UCSD-AML1 (cell line): ENCODE results near the gene GSC.

Experiments used
- DNase-seq: peaks from one replicate; lab custom pipeline; 2025; ENCODE audit not compliant: unreplicated experiment; lab: John Stamatoyannopoulos, UW

Gene GSC

DNA sequence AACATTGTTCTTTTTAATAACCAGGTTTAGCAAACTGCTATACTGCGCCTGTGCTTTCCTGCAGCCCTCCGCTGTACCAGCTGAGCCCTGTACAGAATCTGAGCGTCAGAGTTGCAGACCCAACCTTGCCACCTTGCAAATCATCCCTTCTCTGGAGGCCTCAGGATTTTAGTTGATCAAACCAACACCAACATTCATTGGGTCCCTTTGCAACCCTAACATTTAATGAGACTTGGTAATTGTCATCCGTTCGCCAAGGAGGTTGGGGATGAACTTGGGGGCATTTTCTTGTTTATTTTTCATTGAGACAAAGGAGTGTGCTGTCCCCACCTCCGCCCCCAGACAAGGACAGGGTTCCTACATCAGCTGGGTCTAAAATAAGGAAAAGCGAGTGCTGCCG lies 2.6 kb upstream of the GSC start:
- no peak for DNase-seq

DNA sequence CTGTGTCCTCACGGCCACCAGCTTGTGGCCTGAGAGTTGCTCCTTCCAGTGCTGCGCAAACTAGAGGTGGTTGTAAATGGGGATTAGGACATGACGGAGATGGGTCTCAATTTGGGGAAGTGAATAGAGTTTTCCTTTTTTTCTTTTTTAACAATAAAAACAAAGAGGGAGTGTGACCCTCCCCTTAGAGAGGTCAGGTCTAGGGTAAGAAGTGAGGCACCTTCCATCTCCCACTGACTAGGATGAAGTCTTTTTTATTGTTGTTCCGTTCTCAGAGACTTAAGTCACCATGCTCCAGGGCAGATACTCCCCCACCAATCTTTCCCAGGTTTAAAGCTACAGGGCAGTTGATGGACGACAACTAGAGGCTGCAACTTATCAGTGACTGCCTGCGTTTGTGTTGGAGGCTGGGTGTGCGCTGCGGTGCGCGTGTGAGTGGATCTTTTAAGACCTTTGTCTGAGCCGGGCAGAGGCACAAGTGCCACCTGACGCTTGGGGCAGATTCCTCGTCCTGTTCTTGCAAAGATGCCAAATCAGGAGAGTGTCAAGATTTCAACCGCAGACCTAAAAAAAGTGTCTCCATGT lies 2.1 kb upstream of the GSC start:
- DNase-seq, result no peak

- DNase-seq, result no peak
Measured at GRCh38 chr14:94771158-94771905, 1.4 kb upstream of the GSC start.

- no peak for DNase-seq
Measured at GRCh38 chr14:94770815-94771157, 873 bp upstream of the GSC start.

GRCh38 chr14:94770251-94770749 lies 387 bp upstream of the GSC start:
- DNase-seq, result no peak

DNA sequence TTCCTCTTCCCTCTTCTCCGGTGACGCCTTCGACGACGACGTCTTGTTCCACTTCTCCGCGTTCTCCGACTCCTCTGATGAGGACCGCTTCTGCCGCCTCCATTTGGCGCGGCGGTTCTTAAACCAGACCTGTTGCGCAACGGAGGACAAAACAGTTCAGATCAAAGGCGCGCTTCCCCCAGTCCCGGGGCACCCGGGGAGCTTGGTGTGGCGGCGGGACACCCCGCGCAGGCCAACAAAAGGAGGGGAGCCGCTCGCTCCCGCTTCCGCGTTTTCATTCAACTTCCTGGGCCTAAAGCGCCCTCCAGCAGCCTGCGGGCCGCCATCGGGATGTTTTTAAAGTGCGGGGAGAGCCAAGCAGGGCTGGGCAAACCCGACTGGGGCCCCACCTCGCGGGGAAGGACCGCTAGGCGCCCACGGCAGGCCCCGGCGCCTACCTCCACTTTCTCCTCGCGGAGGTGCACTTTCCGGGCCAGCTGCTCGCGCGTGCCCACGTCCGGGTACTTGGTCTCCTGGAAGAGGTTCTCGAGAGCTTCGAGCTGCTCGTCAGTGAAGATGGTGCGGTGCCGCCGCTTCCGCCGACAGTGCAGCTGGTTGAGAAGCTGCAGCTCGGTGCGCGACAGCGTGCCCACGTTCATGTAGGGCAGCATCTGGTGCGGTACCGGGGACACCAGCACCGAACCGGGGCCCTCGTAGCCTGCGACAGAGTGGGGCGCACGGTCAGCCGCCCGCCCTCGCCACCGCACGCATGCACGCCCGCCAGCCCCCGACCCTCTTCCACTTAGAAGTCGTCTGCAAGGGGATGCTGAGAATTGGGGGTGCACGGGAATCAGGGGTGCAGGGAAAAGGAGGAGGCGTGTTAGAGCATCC lies 1.2 kb downstream of the GSC start:
- DNase-seq, result no peak

- no peak for DNase-seq
Measured at GRCh38 chr14:94768141-94768520, 1.8 kb downstream of the GSC start.

DNA sequence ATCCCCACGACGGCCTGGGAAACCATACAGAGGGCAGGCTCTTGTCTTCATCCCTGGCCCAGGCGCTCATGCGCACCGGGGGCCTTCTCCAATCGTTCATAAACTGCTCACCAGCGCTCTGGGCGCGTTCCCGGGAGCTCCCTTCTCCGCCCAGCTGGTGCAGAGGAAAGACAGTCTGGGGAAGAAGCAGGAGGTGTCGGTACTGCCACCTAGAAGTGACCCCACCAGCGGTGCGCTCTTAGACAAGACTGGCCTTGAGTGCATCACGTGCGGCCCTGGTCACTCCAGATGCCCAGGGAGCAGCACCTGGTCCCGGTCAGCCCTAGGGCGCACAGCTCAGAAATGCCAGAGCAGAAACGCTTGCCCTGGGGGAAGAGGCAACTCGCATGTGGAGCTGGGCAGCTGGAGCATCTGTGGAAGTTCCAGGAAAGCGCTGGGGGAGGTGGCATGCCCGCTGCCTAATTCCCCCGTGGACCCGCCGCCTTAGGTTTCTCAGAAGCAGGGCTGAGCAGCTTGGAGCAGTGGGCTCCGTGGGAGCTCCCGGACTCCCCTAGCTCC lies 2.5 kb downstream of the GSC start:
- DNase-seq, result no peak

GRCh38 chr14:94764573-94764972 lies 5.3 kb downstream of the GSC start:
- no peak for DNase-seq

DNA sequence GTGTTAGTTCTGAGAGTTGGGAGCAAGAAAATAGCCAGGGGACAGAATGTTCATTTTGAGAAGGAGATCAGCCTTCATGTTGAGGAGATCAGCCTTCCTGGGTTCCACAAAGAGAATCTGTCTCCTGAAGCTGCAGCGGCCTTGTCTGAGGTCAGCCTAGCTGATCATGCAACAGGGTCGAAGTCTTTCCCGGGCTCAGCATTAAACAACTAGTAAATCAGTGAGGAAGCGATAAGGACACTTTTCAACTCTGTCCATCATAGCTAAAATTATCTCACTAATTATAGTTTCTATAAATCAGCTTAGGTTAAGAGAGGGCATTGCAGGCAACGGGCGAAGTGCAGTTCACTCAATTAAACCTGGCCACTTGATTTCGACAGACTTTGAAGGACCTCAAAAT lies 7.5 kb downstream of the GSC start:
- no peak for DNase-seq

DNA sequence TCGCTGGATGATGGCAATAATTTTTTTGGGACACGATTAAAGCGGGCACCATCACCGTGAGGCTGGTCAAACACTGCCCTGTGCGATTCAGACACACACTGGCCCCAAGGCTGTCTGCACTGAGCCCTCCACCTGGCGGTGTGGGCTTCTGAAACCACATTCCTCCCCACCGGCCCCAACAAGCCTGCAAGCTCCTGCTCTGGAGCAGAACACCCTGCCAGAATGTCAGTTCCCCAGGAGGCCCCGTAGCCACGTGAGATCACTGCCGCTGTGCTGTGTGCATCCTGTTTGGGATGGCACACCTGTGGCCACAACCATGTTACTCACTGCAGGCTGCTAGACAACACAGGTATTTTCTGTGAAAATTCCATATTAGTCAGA lies 7.9 kb downstream of the GSC start:
- no peak for DNase-seq

DNA sequence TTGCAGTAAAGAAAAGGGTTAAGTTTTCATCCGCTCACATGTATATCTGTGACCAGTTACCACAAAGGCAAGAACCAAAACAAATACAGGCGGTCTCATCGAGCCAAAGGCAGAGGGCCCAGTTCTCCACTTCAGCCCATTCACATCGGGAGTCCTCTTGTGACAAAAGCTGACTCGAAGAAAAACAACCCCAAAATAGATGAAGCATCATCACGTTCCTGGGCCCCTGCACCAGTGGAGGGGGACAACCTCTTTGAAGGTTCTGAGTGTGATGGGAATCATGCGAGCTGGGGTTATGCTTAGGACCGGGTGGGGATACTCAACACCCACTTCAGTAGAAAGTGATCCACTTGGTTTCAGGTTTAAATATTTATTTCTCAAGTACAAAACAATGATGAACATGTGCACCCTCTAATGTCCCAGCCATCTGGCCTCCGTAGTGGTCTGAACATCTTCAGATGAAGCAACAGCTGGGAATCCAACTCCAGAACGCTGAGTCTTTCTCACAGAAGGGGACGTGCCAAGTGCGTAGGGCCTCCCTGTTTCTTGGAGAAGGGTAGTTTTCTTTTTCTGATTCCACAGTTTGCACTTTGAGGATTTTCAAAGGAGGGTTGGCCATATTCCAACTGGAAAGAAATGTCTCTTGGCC lies 8.4 kb downstream of the GSC start:
- no peak for DNase-seq

GRCh38 chr14:94756310-94756882 lies 13.5 kb downstream of the GSC start:
- no peak for DNase-seq

GRCh38 chr14:94754391-94754942 lies 15.4 kb downstream of the GSC start:
- DNase-seq, result no peak

GRCh38 chr14:94752591-94753436 lies 17.1 kb downstream of the GSC start:
- no peak for DNase-seq

- DNase-seq, result no peak
Measured at GRCh38 chr14:94751956-94752355, 18.0 kb downstream of the GSC start.

- DNase-seq, result no peak
Measured at GRCh38 chr14:94751321-94751720, 18.6 kb downstream of the GSC start.

GRCh38 chr14:94750371-94750770 lies 19.5 kb downstream of the GSC start:
- DNase-seq, result no peak

- no peak for DNase-seq
Measured at GRCh38 chr14:94748667-94749347, 21.1 kb downstream of the GSC start.
